Nephron (organoid): ENCODE results near the gene ERCC6L.

Source experiments
- H3K27ac Mint-ChIP-seq, 3 experiments: 2 replicates each; pipeline ENCODE4 v1.8.0; 2020; ENCODE audit warnings: mixed read lengths in 3 of 3, mild to moderate bottlenecking in 2 of 3, moderate library complexity in 1 of 3
- H3K27me3 Mint-ChIP-seq: 2 replicates; pipeline ENCODE4 v1.8.0; 2021; ENCODE audit warnings: low read depth, mild to moderate bottlenecking, moderate library complexity, mixed read lengths
- H3K36me3 Mint-ChIP-seq: 2 replicates; pipeline ENCODE4 v1.8.0; 2020; ENCODE audit warnings: low read depth, mixed read lengths
- H3K4me1 Mint-ChIP-seq: 2 replicates; pipeline ENCODE4 v1.8.0; 2020; ENCODE audit warnings: mixed read lengths
- H3K4me3 Mint-ChIP-seq, 3 experiments: 2 replicates each; pipeline ENCODE4 v1.8.0; 2020; ENCODE audit warnings: mild to moderate bottlenecking in 3 of 3, mixed read lengths in 3 of 3, moderate library complexity in 2 of 3
- H3K9me3 Mint-ChIP-seq: 2 replicates; pipeline ENCODE4 v1.8.0; 2020; ENCODE audit warnings: mixed read lengths
- TF ChIP-seq, protein P1 (sequence below), 3 experiments: fragments of 200-600 bp; sonication (generic); IDR thresholded peaks; one replicate each; pipeline ENCODE4 v1.5.0; 2021; ENCODE audit warnings: antibody characterized with exemption in 3 of 3; ENCODE audit not compliant: unreplicated experiment in 3 of 3

ERCC6L gene

DNA sequence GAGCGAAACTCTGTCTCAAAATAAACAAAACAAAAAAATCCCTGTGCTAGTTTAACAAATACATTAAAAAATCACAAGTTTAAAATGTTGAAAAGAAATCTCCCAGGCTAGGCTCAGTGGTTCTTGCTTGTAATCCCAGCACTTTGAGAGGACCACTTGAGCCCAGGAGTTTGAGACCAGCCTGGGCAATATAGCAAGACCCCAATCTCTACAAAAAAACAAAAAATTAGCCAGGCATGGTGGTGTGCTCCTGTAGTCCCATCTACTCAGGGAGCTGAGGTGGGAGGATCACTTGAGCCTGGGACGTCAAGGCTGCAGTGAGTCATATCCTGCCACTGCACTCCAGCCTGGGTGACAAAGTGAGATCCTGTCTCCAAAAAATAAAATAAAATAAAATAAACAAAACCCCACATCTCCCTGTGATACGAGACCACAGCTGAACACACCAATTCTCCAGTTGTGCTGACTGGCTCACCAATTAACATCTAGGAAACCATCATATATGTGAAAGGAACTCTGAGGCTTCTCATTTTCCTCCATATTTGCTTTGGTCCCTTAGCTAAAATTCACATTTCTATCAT is 30.9 kb upstream of the ERCC6L start:
- H3K9me3 Mint-ChIP-seq = no peaks in the 10 kb centered on the region
- H3K4me3 Mint-ChIP-seq = no peak overlapping the region
- H3K36me3 Mint-ChIP-seq = peaks cover 73% of the 10 kb centered on the region
- TF ChIP-seq, protein P1, sequence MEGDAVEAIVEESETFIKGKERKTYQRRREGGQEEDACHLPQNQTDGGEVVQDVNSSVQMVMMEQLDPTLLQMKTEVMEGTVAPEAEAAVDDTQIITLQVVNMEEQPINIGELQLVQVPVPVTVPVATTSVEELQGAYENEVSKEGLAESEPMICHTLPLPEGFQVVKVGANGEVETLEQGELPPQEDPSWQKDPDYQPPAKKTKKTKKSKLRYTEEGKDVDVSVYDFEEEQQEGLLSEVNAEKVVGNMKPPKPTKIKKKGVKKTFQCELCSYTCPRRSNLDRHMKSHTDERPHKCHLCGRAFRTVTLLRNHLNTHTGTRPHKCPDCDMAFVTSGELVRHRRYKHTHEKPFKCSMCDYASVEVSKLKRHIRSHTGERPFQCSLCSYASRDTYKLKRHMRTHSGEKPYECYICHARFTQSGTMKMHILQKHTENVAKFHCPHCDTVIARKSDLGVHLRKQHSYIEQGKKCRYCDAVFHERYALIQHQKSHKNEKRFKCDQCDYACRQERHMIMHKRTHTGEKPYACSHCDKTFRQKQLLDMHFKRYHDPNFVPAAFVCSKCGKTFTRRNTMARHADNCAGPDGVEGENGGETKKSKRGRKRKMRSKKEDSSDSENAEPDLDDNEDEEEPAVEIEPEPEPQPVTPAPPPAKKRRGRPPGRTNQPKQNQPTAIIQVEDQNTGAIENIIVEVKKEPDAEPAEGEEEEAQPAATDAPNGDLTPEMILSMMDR (IDR thresholded peaks at IDR 0.05; ENCODE audit: unreplicated experiment in 3 of 3) = no peak
- no peaks in the 10 kb centered on the region for H3K27me3 Mint-ChIP-seq
- H3K27ac Mint-ChIP-seq = no peak overlapping the region
- peaks cover 31% of the 10 kb centered on the region for H3K4me1 Mint-ChIP-seq

DNA sequence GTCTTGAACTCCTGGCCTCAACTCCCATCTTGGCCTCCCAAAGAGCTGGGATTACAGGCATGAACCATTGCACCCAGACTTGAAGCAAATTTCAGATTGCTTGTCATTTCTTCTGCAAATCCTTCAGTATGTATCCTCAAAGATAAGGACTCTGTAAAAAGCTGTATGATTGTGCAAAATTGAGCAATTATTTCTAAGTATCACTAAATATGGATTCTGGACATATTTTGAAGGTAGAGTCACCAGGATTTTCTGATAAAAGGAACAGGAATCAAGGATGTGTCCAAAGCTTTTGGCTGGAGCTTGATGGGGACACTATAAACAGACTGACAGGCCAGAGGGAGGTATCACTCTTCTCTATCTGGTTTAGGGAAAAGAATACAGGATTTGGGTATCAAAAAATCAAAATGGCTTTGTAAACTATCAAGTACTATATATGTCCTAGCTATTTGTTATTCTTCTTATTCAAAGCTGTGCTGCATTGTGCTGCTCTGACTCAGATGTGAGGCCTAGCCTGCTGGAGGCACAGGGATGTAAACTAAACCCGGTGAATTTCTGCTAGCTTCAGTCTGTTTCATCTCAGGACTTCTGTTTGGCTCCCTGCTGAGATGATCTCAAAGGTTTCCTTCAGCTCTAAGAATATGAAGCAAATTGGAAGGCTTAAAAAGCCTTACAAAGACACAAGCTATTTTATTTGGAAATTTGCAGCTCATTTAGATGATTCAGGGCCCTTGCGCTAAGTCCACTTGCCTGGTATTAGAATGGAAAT is 30.0 kb upstream of the ERCC6L start:
- Mint-ChIP-seq H3K9me3 (no peaks in the 10 kb centered on the region), H3K4me1 (peaks cover 21% of the 10 kb centered on the region), H3K36me3 (peaks cover 63% of the 10 kb centered on the region), H3K27me3 (no peaks in the 10 kb centered on the region), H3K4me3 (no peak overlapping the region), H3K27ac (peak overlapping the region in 1 of 3 experiments; percentile 23)
- TF ChIP-seq, protein P1 (IDR thresholded peaks at IDR 0.05; ENCODE audit: unreplicated experiment in 3 of 3) = no peak

DNA sequence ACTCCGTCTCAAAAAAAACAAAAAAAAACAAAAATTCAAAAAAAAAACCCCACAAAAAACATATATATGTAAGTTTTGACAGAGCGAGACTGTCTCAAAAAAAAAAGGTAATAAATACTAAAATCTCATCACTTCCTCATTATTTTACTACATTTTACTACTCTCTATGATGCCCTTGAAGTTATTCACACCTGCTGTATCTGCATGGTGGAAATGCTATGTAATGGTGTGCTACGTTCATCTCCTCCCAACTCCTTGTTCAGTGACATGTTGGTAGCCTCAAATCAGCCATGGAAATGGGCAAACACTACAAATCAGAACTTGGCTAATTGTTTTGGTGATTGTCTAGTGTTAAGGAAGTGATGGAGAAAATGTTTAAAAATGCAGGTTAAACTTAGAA is 26.4 kb upstream of the ERCC6L start:
- no peak overlapping the region for H3K27ac Mint-ChIP-seq
- H3K36me3 Mint-ChIP-seq = peaks cover 34% of the 10 kb centered on the region
- H3K4me1 Mint-ChIP-seq = no peaks in the 10 kb centered on the region
- H3K9me3 Mint-ChIP-seq = no peaks in the 10 kb centered on the region
- TF ChIP-seq, protein P1 (IDR thresholded peaks at IDR 0.05; ENCODE audit: unreplicated experiment in 3 of 3) = no peak
- no peaks in the 10 kb centered on the region for H3K27me3 Mint-ChIP-seq
- H3K4me3 Mint-ChIP-seq = no peak overlapping the region

DNA sequence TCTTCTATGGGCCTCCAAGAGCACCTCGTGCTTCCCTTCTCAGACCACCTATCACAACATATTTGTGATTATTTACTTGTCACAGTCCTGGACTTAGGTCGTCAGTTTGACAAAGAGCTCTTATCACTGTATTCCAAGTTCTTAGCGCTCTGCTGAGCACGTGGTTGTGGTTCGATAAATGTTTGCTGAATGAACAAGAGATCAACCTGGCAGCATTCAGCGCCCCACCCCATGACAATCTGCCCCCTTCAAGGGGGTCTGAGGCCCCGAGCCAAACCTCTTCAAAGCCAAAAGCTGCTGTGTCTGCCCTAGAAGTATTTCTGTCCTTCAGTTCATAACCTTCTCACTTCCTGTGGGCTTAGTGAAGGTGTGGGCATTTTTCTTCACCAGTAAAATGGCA is 23.2 kb upstream of the ERCC6L start:
- Mint-ChIP-seq H3K27me3 (peaks cover 5% of the 10 kb centered on the region), H3K9me3 (no peaks in the 10 kb centered on the region), H3K4me3 (no peak overlapping the region), H3K27ac (no peak overlapping the region), H3K4me1 (no peaks in the 10 kb centered on the region), H3K36me3 (peaks cover 7% of the 10 kb centered on the region)
- TF ChIP-seq, protein P1 (IDR thresholded peaks at IDR 0.05; ENCODE audit: unreplicated experiment in 3 of 3) = no peak

DNA sequence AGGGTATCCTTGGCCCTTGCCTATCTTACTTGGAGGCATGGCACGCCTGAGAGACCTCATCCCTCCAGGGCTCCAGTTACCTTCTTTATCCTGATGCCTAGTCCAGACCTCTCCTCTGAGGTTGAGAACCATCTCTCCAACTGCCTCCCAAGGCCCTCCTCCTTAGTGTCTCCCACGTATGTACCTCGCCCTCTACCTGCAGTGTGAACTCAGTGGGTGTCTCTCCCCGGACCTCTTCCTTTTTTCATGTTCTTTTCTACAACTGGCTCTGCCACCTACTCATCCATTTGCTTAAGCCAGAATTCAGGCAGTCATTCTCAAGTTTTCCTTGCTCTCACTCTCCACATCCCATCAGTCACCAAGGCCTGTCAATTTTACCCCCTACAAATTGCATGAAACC is 21.6 kb upstream of the ERCC6L start:
- Mint-ChIP-seq H3K27me3 (peaks cover 10% of the 10 kb centered on the region), H3K4me3 (no peak overlapping the region), H3K9me3 (no peaks in the 10 kb centered on the region), H3K36me3 (peaks cover 3% of the 10 kb centered on the region), H3K4me1 (no peaks in the 10 kb centered on the region), H3K27ac (no peak overlapping the region)
- TF ChIP-seq, protein P1 (IDR thresholded peaks at IDR 0.05; ENCODE audit: unreplicated experiment in 3 of 3) = no peak

DNA sequence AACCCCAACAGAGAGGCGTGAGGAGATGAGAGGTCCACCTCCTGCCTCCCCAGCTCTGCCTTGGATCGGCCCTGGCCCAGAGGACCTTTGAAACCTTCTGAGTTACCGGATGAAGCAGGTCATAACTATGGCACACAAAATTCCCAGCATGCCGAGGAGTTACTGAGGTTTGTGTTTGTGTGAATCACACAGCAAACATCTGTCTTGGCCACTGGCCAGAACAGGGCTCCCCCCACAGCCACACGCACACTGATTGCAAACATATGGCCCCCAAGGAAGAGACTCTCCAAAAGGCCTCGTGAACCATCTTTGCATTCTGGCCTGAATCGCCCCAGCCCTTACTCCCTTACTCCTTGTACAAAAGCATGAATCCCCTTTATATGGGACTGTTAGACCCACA is 19.3 kb upstream of the ERCC6L start:
- TF ChIP-seq, protein P1 (IDR thresholded peaks at IDR 0.05; ENCODE audit: unreplicated experiment in 3 of 3) = no peak
- Mint-ChIP-seq H3K4me3 (no peak overlapping the region), H3K36me3 (no peaks in the 10 kb centered on the region), H3K27ac (no peak overlapping the region), H3K27me3 (peaks cover 11% of the 10 kb centered on the region), H3K4me1 (peaks cover 10% of the 10 kb centered on the region), H3K9me3 (no peaks in the 10 kb centered on the region)
